HG02943 (cell line): ENCODE measurements around the gene RHCE.
"Not testable (repeated sequence)": the region's sequence is repeated elsewhere in the genome, so short reads cannot be mapped to it uniquely, and the experiment has no call there.

ENCODE experiments used
- ATAC-seq: cut with Tn5 transposase; IDR thresholded peaks from one replicate; pipeline ENCODE4 v1.9.1; 2021; ENCODE audit warnings: mild to moderate bottlenecking, low read depth, moderate library complexity; ENCODE audit not compliant: unreplicated experiment

Gene RHCE

GRCh38 chr1:25355841-25356395, 64.7 kb downstream of the RHCE start:
- ATAC-seq, result no peak

- ATAC-seq, result no peak
Measured at GRCh38 chr1:25349606-25350005, 71.0 kb downstream of the RHCE start.

DNA sequence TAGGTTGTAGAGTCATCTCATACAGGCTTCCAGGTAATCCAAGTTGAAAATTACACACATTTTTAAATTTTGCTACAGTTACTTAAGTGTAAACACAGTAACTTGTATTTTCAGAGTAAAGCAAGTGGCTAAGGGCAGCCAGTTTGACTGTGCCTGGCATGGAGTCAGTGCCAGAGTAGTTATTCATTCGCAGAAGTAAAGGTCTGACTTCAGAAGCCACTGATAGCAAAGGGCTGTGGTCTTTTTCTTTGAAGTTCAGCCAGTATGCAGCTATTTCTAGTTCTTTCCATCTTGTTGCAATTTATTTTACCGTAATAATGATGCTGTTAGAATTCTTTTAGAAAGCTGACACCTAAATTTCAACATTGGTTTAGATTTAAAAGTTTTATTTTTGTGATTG, 73.1 kb downstream of the RHCE start:
- ATAC-seq, result no peak

DNA sequence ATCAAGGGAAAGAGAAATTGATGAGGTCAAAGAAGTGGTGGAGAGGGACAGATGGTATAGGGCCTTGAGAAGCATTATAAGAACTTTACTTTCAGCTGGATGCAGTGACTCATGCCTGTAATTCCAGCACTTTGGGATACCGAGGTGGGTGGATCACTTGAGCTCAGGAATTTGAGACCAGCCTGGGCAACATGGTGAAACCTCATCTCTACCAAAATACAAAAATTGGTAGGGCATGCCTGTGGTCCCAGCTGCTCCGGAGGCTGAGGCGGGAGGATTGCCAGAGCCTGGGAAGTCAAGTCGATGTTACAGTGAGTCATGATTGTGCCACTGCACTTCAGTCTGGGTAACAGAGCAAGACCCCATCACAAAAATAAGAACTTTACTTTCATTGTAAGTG, 76.8 kb downstream of the RHCE start:
- no peak for ATAC-seq

- ATAC-seq, result no peak
Measured at GRCh38 chr1:25342846-25343245, 77.8 kb downstream of the RHCE start.

GRCh38 chr1:25341746-25342145, 78.9 kb downstream of the RHCE start:
- no peak for ATAC-seq

DNA sequence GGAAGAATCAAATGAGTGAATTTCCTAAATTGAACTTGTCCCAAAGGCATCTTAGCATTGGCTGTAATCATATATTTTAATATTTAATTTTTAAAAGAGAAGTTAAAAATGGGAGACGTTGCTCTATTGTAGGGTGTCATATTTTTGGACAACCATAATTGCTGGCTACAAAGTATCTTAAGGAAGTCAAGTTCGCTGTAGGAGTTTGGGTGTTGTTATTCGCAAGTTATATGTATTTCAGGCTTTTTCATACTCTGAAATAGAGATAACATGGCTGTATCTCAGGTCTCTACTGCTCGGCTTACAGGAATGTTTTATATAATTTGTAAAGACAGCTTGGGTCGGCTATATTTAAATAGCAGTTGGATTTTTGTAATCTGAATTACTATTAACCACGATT, 81.6 kb downstream of the RHCE start:
- ATAC-seq, result no peak

DNA sequence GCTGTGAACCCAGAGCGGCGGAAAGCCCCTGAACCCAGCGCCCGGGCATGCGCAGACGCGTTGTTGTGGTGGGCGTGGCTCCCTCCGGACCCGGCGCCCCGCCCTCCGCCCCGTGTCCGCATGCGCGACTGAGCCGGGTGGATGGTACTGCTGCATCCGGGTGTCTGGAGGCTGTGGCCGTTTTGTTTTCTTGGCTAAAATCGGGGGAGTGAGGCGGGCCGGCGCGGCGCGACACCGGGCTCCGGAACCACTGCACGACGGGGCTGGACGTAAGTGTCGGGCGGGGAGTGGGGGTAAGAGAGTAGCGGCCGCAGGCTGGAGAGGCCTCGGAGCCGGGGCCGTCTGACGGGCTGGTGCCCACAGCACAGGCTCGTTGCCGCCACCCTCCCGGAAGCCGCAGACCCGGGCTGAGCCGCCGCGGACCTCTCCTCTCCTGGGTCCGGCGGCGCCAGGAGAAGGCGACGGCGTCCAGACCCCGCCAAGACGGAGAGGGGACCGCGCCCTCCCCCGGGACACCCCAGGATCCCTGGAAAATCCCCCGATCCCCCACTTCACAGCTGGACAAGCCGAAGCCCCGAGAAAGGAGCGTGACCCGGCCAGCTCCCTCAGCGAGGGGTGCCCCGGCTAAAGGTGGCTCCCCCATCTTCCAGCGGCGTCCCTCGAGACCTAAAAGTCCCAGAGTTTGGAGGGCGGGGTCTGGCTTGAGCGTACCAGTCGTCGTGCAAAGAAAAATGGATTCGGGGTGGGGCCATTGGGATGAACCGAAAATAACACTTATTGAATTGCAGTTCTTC, 82.2 kb downstream of the RHCE start, which contains the start of gene TMEM50A:
Gene TMEM50A, plus strand, starts transcription at position 147 of the 794 bp plus-strand sequence. CDS start 2,153 bp downstream, outside the sequence.
- peak; percentile 73 for ATAC-seq

DNA sequence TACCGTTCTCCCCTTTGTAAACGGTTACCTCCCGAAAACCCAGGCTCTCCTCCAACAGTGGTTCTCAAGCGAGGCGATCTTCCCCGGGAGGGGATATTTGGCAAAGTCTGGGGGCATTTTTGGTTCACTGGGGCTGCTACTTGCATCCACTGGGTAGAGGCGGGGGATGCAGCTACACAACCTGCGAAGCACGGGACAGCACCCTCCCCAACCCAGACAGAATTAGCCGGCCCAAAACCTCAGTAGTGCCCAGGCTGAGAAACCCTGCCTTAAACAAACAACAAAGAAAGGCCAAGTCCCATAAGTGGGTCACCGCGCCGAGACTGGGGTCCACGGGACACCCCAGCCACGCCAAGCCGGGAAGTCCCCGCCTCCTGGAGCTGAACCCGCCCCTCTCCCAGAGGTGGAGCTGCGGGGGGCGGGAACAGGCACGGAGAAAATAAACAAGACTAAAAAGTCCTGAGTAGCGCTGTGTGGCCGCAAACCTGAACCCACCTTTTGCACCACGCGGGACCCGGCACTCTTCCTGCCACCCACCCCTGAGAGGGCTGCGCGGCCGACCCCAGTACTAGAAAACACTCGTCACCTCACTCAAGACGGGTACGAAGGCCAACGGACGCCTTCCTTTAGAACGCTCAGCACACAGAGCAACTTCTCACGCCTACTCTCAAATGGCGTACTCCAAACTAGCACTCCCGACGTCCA, 83.0 kb downstream of the RHCE start:
- peak; percentile 22 for ATAC-seq

GRCh38 chr1:25336922-25337354, 83.7 kb downstream of the RHCE start:
- ATAC-seq, result peak; percentile 15

GRCh38 chr1:25329950-25330349, 90.7 kb downstream of the RHCE start:
- ATAC-seq, result not testable (repeated sequence)

GRCh38 chr1:25329336-25329735, 91.3 kb downstream of the RHCE start:
- not testable (repeated sequence) for ATAC-seq

DNA sequence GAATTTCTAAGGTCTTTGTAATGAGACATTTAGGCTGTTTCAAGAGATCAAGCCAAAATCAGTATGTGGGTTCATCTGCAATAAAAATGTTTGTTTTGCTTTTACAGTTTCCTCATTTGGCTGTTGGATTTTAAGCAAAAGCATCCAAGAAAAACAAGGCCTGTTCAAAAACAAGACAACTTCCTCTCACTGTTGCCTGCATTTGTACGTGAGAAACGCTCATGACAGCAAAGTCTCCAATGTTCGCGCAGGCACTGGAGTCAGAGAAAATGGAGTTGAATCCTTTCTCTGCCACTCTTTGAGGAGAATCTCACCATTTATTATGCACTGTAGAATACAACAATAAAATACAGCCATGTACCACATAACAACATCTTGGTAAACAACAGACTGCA, 91.8 kb downstream of the RHCE start:
- not testable (repeated sequence) for ATAC-seq

- not testable (repeated sequence) for ATAC-seq
Measured at GRCh38 chr1:25327864-25328790, 92.5 kb downstream of the RHCE start.

DNA sequence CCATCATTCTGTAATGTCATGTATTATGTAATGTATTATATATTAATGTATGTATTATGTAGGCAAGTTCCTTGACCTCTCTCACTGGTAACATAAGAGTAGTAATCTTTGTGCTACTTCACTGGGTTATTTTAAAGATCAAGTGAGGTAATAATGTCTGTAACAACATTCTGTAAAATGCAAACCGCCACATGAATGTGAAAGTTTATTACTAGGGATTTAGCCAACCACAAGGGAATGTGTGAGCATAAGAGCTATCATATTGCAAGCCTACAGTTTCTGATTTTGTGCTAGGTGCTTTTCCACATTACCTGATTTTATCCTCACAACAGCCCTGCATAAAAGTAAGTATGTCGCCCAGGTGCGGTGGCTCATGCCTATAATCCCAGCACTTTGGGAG, 96.2 kb downstream of the RHCE start:
- ATAC-seq, result not testable (repeated sequence)

DNA sequence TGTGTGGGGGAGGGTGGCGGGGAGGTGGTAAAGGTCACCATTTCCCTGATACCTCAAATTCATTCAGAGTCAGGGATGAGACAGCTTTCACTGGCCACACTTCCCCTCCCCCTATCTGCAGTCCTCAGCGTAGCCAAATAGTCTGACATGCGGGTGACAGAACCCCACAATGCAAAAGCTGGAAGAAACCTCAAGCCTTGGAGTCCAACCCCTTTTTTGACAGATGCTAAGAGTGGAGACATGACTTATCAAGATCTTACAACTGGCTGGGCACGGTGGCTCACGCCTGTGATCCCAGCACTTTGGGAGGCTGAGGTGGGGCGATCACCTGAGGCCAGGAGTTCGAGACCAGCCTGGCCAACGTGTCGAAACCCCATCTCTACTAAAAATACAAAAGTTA, 98.5 kb downstream of the RHCE start:
- ATAC-seq, result not testable (repeated sequence)

- not testable (repeated sequence) for ATAC-seq
Measured at GRCh38 chr1:25320314-25320938, 100.2 kb downstream of the RHCE start.

DNA sequence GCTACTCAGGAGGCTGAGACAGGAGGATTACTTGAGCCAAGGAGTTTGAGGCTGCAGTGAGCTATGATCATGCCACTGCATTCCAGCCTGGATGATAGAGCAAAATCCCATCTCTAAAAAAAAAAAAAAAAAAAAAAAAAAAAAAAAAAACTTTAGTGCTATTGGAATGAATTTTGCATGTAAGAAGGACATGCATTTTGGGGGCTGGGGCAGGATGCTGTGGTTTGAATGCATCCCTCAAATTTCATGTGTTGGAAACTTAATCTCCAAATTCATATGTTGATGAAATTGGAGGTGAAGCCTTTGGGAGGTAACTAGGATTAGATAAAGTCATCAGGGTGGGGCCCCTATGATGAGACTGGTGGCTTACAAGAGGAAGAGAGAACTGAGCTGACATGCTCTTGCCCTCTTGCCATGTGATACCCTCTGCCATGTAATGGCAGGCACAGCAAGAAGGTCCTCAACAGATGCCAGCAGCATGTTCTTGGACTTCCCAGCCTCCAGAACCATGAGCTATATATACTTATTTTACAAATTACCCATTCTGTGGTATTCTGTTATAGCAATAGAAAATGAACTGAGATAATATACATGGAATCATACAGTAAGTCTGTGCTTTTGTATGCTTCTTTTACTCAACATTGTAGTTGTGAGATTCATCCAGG, 107.7 kb downstream of the RHCE start:
- not testable (repeated sequence) for ATAC-seq
